Endothelial cell of umbilical vein (primary cell): ENCODE measurements around the gene MYBBP1A. TPM values are rescaled to one million over a fixed set of nuclear protein-coding genes. Genes with fewer than 3 reads are reported as not detected.

ENCODE experiments used
- BruUV-seq: library from RNA; stranded (reverse); fragments of 400-500 nt; replicated peaks from 2 replicates; lab custom pipeline; 2021; lab: Mats Ljungman, UMichigan
- CTCF ChIA-PET: fragments of 300-600, 350-600 bp; sonication (Branson Sonifier 250); formaldehyde crosslinking; loops from one replicate; lab custom pipeline; 2021; ENCODE audit warnings: antibody characterized with exemption, inconsistent platforms; lab: Charles Lee
- POLR2A ChIA-PET: fragments of 300-600, 350-600 bp; sonication (Branson Sonifier 250); formaldehyde crosslinking; loops from one replicate; lab custom pipeline; 2021; ENCODE audit warnings: antibody characterized with exemption, inconsistent platforms; lab: Charles Lee
- DNase-seq: peaks from one replicate; pipeline ENCODE4 v3.0.0-alpha.2; 2011; ENCODE audit warnings: low read depth, low spot score
- FAIRE-seq: peaks from 2 replicates; lab custom pipeline; 2011; peaks lifted over from hg19 to GRCh38; lab: Jason Lieb, UNC
- H2AFZ ChIP-seq: 2 replicates; pipeline ENCODE4 v1.6.0; 2012; ENCODE audit warnings: low read depth, low read length, control low read depth, inconsistent platforms
- H3K27ac ChIP-seq: 2 replicates; pipeline ENCODE4 v1.5.1; 2011; ENCODE audit warnings: low read depth, mild to moderate bottlenecking, control low read depth, low read length, moderate library complexity; ENCODE audit not compliant: insufficient read depth
- H3K27me3 ChIP-seq, 2 experiments: 2 replicates each; pipeline versions ENCODE4 v1.6.0 to v1.6.1; 2011; ENCODE audit warnings: low read length in 2 of 2, mixed read lengths in 1 of 2; ENCODE audit not compliant: control insufficient read depth in 2 of 2, insufficient read depth in 2 of 2
- H3K36me3 ChIP-seq, 2 experiments: 2 replicates in 1 of 2; 3 replicates in 1 of 2; pipeline ENCODE4 v1.5.1; 2011; ENCODE audit warnings: low read length in 2 of 2, mild to moderate bottlenecking in 1 of 2, moderate library complexity in 1 of 2; ENCODE audit not compliant: control insufficient read depth in 2 of 2, insufficient read depth in 2 of 2; ENCODE audit errors: extremely low read depth in 1 of 2
- H3K4me1 ChIP-seq: 3 replicates; pipeline ENCODE4 v1.5.1; 2011; ENCODE audit warnings: mild to moderate bottlenecking, low read length; ENCODE audit not compliant: control insufficient read depth, insufficient read depth; ENCODE audit errors: extremely low read depth
- H3K4me2 ChIP-seq: 2 replicates; pipeline ENCODE4 v1.6.1; 2011; ENCODE audit warnings: low read length, control low read depth, mixed read lengths; ENCODE audit not compliant: insufficient read depth
- H3K4me3 ChIP-seq, 3 experiments: fragments of 200-600 bp in 1 of 3; sonication (generic), shearing (Covaris generic) in 1 of 3; replicated peaks in 1 of 3; 2 replicates each; pipeline ENCODE4 v1.5.1; 2011 to 2016; ENCODE audit warnings: control low read depth in 3 of 3, low read length in 3 of 3, mild to moderate bottlenecking in 2 of 3, inconsistent platforms in 1 of 3, low read depth in 1 of 3, moderate library complexity in 1 of 3; ENCODE audit not compliant: insufficient read depth in 1 of 3
- H3K79me2 ChIP-seq: 2 replicates; pipeline ENCODE4 v1.6.0; 2012; ENCODE audit warnings: low read length, inconsistent platforms; ENCODE audit not compliant: control insufficient read depth, insufficient read depth
- H3K9ac ChIP-seq: replicated peaks from 2 replicates; pipeline ENCODE3; 2011; ENCODE audit warnings: low read length, control low read depth; ENCODE audit not compliant: insufficient read depth; ENCODE audit errors: extremely low read depth
- H3K9me1 ChIP-seq: replicated peaks from 3 replicates; pipeline ENCODE4 v1.6.0; 2011; ENCODE audit warnings: mild to moderate bottlenecking, low read length; ENCODE audit not compliant: control insufficient read depth, insufficient read depth; ENCODE audit errors: extremely low read depth
- H3K9me3 ChIP-seq: replicated peaks from 2 replicates; pipeline ENCODE4 v1.5.1; 2012; ENCODE audit warnings: low read length, inconsistent platforms; ENCODE audit not compliant: control insufficient read depth, insufficient read depth
- H4K20me1 ChIP-seq: replicated peaks from 2 replicates; pipeline ENCODE3; 2011; ENCODE audit warnings: mild to moderate bottlenecking, low read length; ENCODE audit not compliant: control insufficient read depth, insufficient read depth; ENCODE audit errors: extremely low read depth
- EZH2 ChIP-seq: IDR thresholded peaks from 2 replicates; pipeline ENCODE4 v1.6.1; 2012; ENCODE audit warnings: borderline replicate concordance, low read depth, mild to moderate bottlenecking, moderate library complexity, low read length, inconsistent platforms; ENCODE audit not compliant: severe bottlenecking
- FOS ChIP-seq: IDR thresholded peaks from 2 replicates; pipeline ENCODE4 v1.6.1; 2011; ENCODE audit warnings: mild to moderate bottlenecking, low read length, moderate library complexity, borderline replicate concordance; ENCODE audit not compliant: insufficient read depth
- GATA2 ChIP-seq: IDR thresholded peaks from 2 replicates; pipeline ENCODE4 v1.7.0; 2011; ENCODE audit warnings: low read depth, mild to moderate bottlenecking, moderate library complexity, mixed read lengths, low read length; ENCODE audit not compliant: insufficient read length, insufficient read depth
- JUN ChIP-seq: IDR thresholded peaks from 2 replicates; pipeline ENCODE4 v1.6.1; 2011; ENCODE audit warnings: borderline replicate concordance, low read depth; ENCODE audit not compliant: insufficient read length, insufficient read depth
- MYC ChIP-seq: IDR thresholded peaks from one replicate; pipeline ENCODE4 v1.6.1; 2011; ENCODE audit warnings: mild to moderate bottlenecking, low read depth, low read length
- POLR2A ChIP-seq: IDR thresholded peaks from 2 replicates; pipeline ENCODE4 v1.6.1; 2012; ENCODE audit warnings: low read depth, mild to moderate bottlenecking, control low read depth, low read length
- POLR2AphosphoS5 ChIP-seq: IDR thresholded peaks from 2 replicates; pipeline ENCODE4 v1.6.1; 2012; ENCODE audit warnings: low read depth, mild to moderate bottlenecking, control low read depth, low read length, moderate library complexity; ENCODE audit not compliant: insufficient read depth
- dilution Hi-C: fragments of 300-500 bp; cut with MboI; formaldehyde crosslinking; loops from one replicate; pipeline ENCODE4 v1.15.0; 2019; ENCODE audit warnings: low sequenced_read_pairs; ENCODE audit not compliant: extremely low pct_ligation_motif_present
- intact Hi-C: fragments of 100-400 bp; cut with micrococcal nuclease; formaldehyde crosslinking; loops from one replicate; pipeline ENCODE4 v1.10.0; 2022
- polyA plus RNA-seq, 4 experiments: library from polyadenylated mRNA; depleted of rRNA in 3 of 4; stranded (reverse) in 3 of 4; unstranded in 1 of 4; fragments of >200 nt; gene quantifications; 2 replicates each; pipeline versions ENCODE4 v1.2.1 to v1.2.3, GENCODE V29; 2011 to 2012; ENCODE audit warnings: missing spikeins in 1 of 4
- total RNA-seq: library from RNA; stranded (reverse); gene quantifications from 2 replicates; pipeline ENCODE4 v1.2.3, GENCODE V29; 2021
- TF ChIP-seq, protein P1 (sequence below): IDR thresholded peaks from 2 replicates; pipeline ENCODE4 v1.6.1; 2011; ENCODE audit not compliant: insufficient read depth, insufficient read length
- TF ChIP-seq, protein P2 (sequence below), 2 donors: IDR thresholded peaks; 1 replicate in 1 of 2; 2 replicates in 1 of 2; pipeline ENCODE4 v1.5.1; 2011; ENCODE audit warnings: low read length in 2 of 2, mild to moderate bottlenecking in 2 of 2, moderate library complexity in 2 of 2, control low read depth in 1 of 2, inconsistent platforms in 1 of 2, low read depth in 1 of 2; ENCODE audit not compliant: insufficient read depth in 1 of 2; ENCODE audit errors: extremely low read depth in 1 of 2

MYBBP1A gene
- total and polyA plus RNA-seq, 2 donors (not counting 3 experiments of a cell fraction or from before 2014, with no cell fraction given): 26.8 to 79.2 TPM

DNA sequence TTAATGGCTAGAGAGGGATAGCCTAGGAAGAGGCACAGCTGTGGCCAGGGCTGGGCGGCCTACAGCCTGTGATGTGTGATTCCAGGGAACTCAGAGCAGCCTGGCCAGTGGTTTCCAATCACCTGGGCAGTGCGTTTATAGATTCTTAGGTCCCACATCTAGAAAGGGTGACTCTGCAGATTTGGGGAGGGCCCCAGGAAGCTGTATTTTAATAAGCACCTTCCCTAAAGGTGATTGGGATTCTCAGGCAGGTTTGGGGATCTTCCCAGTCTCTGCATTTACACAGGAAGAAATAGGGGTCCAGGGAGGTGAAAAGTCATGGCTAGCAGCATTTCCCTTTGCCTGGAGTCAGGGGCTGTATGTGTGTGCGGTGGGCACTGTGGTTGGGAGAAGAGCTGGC lies 47.0 kb downstream of the MYBBP1A start:
- TF ChIP-seq POLR2AphosphoS5: no peak
- DNase-seq (no peak), FAIRE-seq (no peak)
- Histone ChIP-seq H3K4me1 (peaks cover 30% of the 10 kb centered on the region), H3K4me2 (no peak overlapping the region), H3K4me3 (no peak overlapping the region), H3K27ac (no peak overlapping the region), H4K20me1 (no peaks in the 10 kb centered on the region), H3K9me3 (no peaks in the 10 kb centered on the region), H3K36me3 (peaks cover 0 to 14% of the 10 kb centered on the region in 2 experiments), H3K9me1 (no peaks in the 10 kb centered on the region), H3K9ac (no peak overlapping the region), H3K79me2 (peaks cover 8% of the 10 kb centered on the region), H2AFZ (no peak overlapping the region), H3K27me3 (no peaks in the 10 kb centered on the region)
- BruUV-seq: no TSS peak
- ChIA-PET CTCF (no interaction called here), POLR2A (no interaction called here)
- intact Hi-C loops: no loop called here
- dilution Hi-C loops: no loop called here

DNA sequence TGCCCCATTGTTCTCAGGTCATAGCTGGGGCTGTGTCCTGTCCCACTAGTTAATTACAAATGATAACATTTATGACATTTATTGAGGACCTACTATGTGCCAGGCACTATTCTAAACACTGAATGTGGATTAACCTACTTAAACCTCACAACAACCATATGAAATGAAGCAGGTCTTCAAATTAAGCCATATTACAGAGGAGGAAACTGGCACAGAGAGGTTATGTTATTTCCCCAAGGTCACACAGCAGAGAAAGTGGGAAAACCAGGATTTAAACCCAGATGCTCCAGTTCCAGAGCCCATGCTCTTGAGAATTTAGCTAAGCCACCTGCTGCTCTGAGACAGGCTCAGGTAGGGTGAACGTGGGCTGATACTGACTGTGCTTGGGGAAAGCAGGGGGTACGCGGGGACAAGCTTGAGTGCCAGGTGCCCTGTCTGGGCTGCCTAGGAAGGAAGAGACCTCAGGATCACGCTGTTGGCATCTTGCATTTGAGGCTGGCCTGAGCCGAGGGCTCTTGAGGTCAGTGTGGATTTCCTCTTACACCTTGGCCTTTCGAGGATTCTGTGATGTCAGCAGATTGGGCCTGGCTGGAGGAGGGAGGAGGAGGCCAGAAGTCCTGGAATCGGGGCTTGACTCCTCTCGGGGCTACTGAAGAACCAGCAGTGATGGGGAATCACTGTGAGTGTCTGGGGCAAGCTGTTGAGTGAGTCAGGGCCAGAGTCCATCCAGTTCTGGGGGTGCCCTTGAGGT lies 47.6 kb downstream of the MYBBP1A start:
- no peaks in the 10 kb centered on the region for H3K9me1 ChIP-seq
- H3K9ac ChIP-seq: no peak overlapping the region
- H3K27ac ChIP-seq: no peak overlapping the region
- peaks cover 8% of the 10 kb centered on the region for H3K79me2 ChIP-seq
- FAIRE-seq: no peak
- H3K4me3 ChIP-seq: no peak overlapping the region
- TF ChIP-seq GATA2: no peak
- no peak for TF ChIP-seq MYC
- TF ChIP-seq FOS: no peak
- TF ChIP-seq, protein P1, sequence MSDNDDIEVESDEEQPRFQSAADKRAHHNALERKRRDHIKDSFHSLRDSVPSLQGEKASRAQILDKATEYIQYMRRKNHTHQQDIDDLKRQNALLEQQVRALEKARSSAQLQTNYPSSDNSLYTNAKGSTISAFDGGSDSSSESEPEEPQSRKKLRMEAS: no peak
- TF ChIP-seq POLR2A: no peak
- no peak for TF ChIP-seq JUN
- no peak for TF ChIP-seq EZH2
- TF ChIP-seq POLR2AphosphoS5: no peak
- TF ChIP-seq, protein P2, sequence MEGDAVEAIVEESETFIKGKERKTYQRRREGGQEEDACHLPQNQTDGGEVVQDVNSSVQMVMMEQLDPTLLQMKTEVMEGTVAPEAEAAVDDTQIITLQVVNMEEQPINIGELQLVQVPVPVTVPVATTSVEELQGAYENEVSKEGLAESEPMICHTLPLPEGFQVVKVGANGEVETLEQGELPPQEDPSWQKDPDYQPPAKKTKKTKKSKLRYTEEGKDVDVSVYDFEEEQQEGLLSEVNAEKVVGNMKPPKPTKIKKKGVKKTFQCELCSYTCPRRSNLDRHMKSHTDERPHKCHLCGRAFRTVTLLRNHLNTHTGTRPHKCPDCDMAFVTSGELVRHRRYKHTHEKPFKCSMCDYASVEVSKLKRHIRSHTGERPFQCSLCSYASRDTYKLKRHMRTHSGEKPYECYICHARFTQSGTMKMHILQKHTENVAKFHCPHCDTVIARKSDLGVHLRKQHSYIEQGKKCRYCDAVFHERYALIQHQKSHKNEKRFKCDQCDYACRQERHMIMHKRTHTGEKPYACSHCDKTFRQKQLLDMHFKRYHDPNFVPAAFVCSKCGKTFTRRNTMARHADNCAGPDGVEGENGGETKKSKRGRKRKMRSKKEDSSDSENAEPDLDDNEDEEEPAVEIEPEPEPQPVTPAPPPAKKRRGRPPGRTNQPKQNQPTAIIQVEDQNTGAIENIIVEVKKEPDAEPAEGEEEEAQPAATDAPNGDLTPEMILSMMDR (IDR thresholded peaks at IDR 0.05; ENCODE audit: extremely low read depth in 1 of 2, insufficient read depth in 1 of 2, low read depth in 1 of 2, low read length in 2 of 2): no peak
- dilution Hi-C loops: no loop called here
- ChIA-PET POLR2A (no interaction called here), CTCF (no interaction called here)
- H3K9me3 ChIP-seq: no peaks in the 10 kb centered on the region
- no peaks in the 10 kb centered on the region for H3K27me3 ChIP-seq
- H2AFZ ChIP-seq: no peak overlapping the region
- BruUV-seq: no TSS peak
- DNase-seq: no peak
- no peak overlapping the region for H3K4me2 ChIP-seq
- no peaks in the 10 kb centered on the region for H4K20me1 ChIP-seq
- H3K4me1 ChIP-seq: peaks cover 30% of the 10 kb centered on the region
- intact Hi-C loops: no loop called here
- H3K36me3 ChIP-seq: peaks cover 0 to 12% of the 10 kb centered on the region in 2 experiments
